Adrenal gland (tissue), 5 donors: Measurements from ENCODE around the gene LURAP1L.

ENCODE experiments used
- CTCF ChIP-seq, 6 experiments: fragments of 450-650 bp in 4 of 6; fragments of 200-600 bp in 2 of 6; sonication (generic) in 1 of 6; IDR thresholded peaks; 1 replicate in 5 of 6; 2 replicates in 1 of 6; pipeline versions ENCODE4 v1.5.1 to v1.8.0; 2016 to 2021; ENCODE audit warnings: antibody characterized with exemption in 6 of 6, mild to moderate bottlenecking in 2 of 6, moderate library complexity in 1 of 6
- POLR2A ChIP-seq, 2 donors: fragments of 450-650 bp; IDR thresholded peaks; one replicate each; pipeline ENCODE4 v1.6.1; 2017; ENCODE audit warnings: antibody characterized with exemption in 2 of 2, mild to moderate bottlenecking in 2 of 2, moderate library complexity in 1 of 2
- donor health status: DM: no; HTN: no; CAD: no.

GRCh38 chr9:12855066-12855465 is 80.2 kb downstream of the LURAP1L start:
- no peak for TF ChIP-seq CTCF (IDR thresholded peaks at IDR 0.05)
- TF ChIP-seq POLR2A (IDR thresholded peaks at IDR 0.05): no peak
